PC-9 (cell line): ENCODE results near the gene LEFTY1. TPM values are rescaled to one million over a fixed set of nuclear protein-coding genes. Genes with fewer than 3 reads are reported as not detected.

ENCODE experiments used
- BruUV-seq: library from RNA; stranded (reverse); fragments of 400-500 nt; replicated peaks from 2 replicates; lab custom pipeline; 2021; lab: Mats Ljungman, UMichigan
- CTCF ChIA-PET: fragments of 300-600 bp; sonication (Branson Sonifier 250); formaldehyde crosslinking; loops from one replicate; lab custom pipeline; 2022; ENCODE audit warnings: antibody characterized with exemption; lab: Charles Lee
- POLR2A ChIA-PET: fragments of 300-600 bp; sonication (Branson Sonifier 250); formaldehyde crosslinking; loops from one replicate; lab custom pipeline; 2022; ENCODE audit warnings: antibody characterized with exemption; ENCODE audit not compliant: unreplicated experiment; lab: Charles Lee
- DNase-seq, 2 experiments: peaks; one replicate each; pipeline versions ENCODE4 v3.0.0 to v3.0.0-alpha.2; 2015 to 2022; ENCODE audit warnings: mixed read lengths in 1 of 2
- H2AFZ ChIP-seq: fragments of 200-600 bp; sonication (generic); 2 replicates; pipeline ENCODE4 v1.8.1; 2017; ENCODE audit warnings: antibody characterized with exemption
- H3F3A ChIP-seq: fragments of 200-600 bp; sonication (generic); 2 replicates; pipeline ENCODE4 v1.8.1; 2017; ENCODE audit warnings: antibody characterized with exemption, mild to moderate bottlenecking, low read depth; ENCODE audit not compliant: insufficient read depth
- H3K27ac ChIP-seq: fragments of 200-600 bp; sonication (generic); 2 replicates; pipeline ENCODE4 v1.6.1; 2016; ENCODE audit warnings: mixed run types
- H3K27me3 ChIP-seq: fragments of 200-600 bp; sonication (generic); 2 replicates; pipeline ENCODE4 v1.6.1; 2016; ENCODE audit warnings: low read depth, mixed run types; ENCODE audit not compliant: insufficient read depth
- H3K36me3 ChIP-seq: fragments of 200-600 bp; sonication (generic); 2 replicates; pipeline ENCODE4 v1.6.1; 2016; ENCODE audit warnings: low read depth, mixed run types
- H3K4me1 ChIP-seq: fragments of 200-600 bp; sonication (generic); replicated peaks from 2 replicates; pipeline ENCODE4 v1.6.1; 2016; ENCODE audit warnings: mixed run types; ENCODE audit not compliant: insufficient read depth
- H3K4me2 ChIP-seq: fragments of 200-600 bp; sonication (generic); 2 replicates; pipeline ENCODE4 v1.6.1; 2017; ENCODE audit warnings: mixed run types
- H3K4me3 ChIP-seq: fragments of 200-600 bp; sonication (generic); 2 replicates; pipeline ENCODE4 v1.6.1; 2016; ENCODE audit warnings: mixed run types
- H3K79me2 ChIP-seq: fragments of 200-600 bp; sonication (generic); 2 replicates; pipeline ENCODE4 v1.6.1; 2017; ENCODE audit warnings: low read depth, mixed run types
- H3K9me2 ChIP-seq: fragments of 200-600 bp; sonication (generic); 2 replicates; pipeline ENCODE4 v1.8.1; 2017; ENCODE audit warnings: mild to moderate bottlenecking; ENCODE audit not compliant: insufficient read depth
- H3K9me3 ChIP-seq: fragments of 200-600 bp; sonication (generic); 2 replicates; pipeline ENCODE4 v1.8.1; 2016; ENCODE audit warnings: low read depth; ENCODE audit not compliant: insufficient read depth
- H4K20me1 ChIP-seq: fragments of 200-600 bp; sonication (generic); 2 replicates; pipeline ENCODE4 v1.8.1; 2017; ENCODE audit not compliant: insufficient read depth
- CTCF ChIP-seq: fragments of 200-600 bp; sonication (generic); conservative IDR thresholded peaks from 2 replicates; pipeline ENCODE4 v1.6.1; 2017; ENCODE audit warnings: mixed run types, antibody characterized with exemption, mild to moderate bottlenecking, moderate library complexity
- EZH2 ChIP-seq: fragments of 200-600 bp; sonication (generic); IDR thresholded peaks from 2 replicates; pipeline ENCODE4 v1.8.0; 2017; ENCODE audit warnings: antibody characterized with exemption, low read depth
- intact Hi-C: fragments of 100-400 bp; cut with micrococcal nuclease; formaldehyde crosslinking; loops from one replicate; pipeline ENCODE4 v1.10.0; 2022; ENCODE audit not compliant: unreplicated experiment
- total RNA-seq: library from RNA; stranded (reverse); gene quantifications from 2 replicates; pipeline ENCODE4 v1.2.3, GENCODE V29; 2021

LEFTY1 gene
- total RNA-seq, 1 experiment from 2014 or later, result not detected

GRCh38 chr1:225850370-225850769 lies 38.6 kb downstream of the LEFTY1 start:
- DNase-seq, result no peak
- Histone ChIP-seq H3K27ac (no peak overlapping the region), H4K20me1 (peaks cover 8% of the 10 kb centered on the region; the same call in 1 of the 2 replicates), H3K36me3 (peaks cover 20% of the 10 kb centered on the region), H3F3A (peaks cover 41% of the 10 kb centered on the region), H3K9me3 (no peaks in the 10 kb centered on the region), H2AFZ (no peak overlapping the region), H3K4me2 (no peak overlapping the region), H3K79me2 (no peaks in the 10 kb centered on the region), H3K4me3 (no peak overlapping the region), H3K9me2 (no peaks in the 10 kb centered on the region), H3K27me3 (no peaks in the 10 kb centered on the region), H3K4me1 (no peaks in the 10 kb centered on the region)
- BruUV-seq, result no TSS peak
- ChIA-PET POLR2A (no interaction called here), CTCF (no interaction called here)
- intact Hi-C loops, result no loop called here
- TF ChIP-seq CTCF (no peak), EZH2 (no peak)

- CTCF ChIA-PET, result no interaction called here
Observed at GRCh38 chr1:225849925-225850324, 39.0 kb downstream of the LEFTY1 start.

More at GRCh38 chr1:225849925-225850324, 39.0 kb downstream of the LEFTY1 start:
- peaks cover 8% of the 10 kb centered on the region; the same call in 1 of the 2 replicates for H4K20me1 ChIP-seq
- H3K4me2 ChIP-seq, result no peak overlapping the region
- no peaks in the 10 kb centered on the region for H3K79me2 ChIP-seq
- no TSS peak for BruUV-seq
- no peaks in the 10 kb centered on the region for H3K27me3 ChIP-seq
- H3K4me3 ChIP-seq, result no peak overlapping the region
- no peak overlapping the region for H3K27ac ChIP-seq
- DNase-seq, result no peak
- POLR2A ChIA-PET, result interaction anchor here (0.5 kb wide), 1 partner anchor 40 kb away, joined by 4 read pairs; the partner anchor contains the start of gene EPHX1
- intact Hi-C loops, result loop anchor here (10.0 kb wide), 1 partner anchor 125 kb away; no protein-coding TSS in a partner anchor
- H3K4me1 ChIP-seq, result no peaks in the 10 kb centered on the region
- H3K9me2 ChIP-seq, result no peaks in the 10 kb centered on the region
- H2AFZ ChIP-seq, result no peak overlapping the region
- H3K9me3 ChIP-seq, result no peaks in the 10 kb centered on the region
- TF ChIP-seq CTCF, result no peak
- TF ChIP-seq EZH2, result no peak
- peaks cover 43% of the 10 kb centered on the region for H3F3A ChIP-seq
- H3K36me3 ChIP-seq, result peaks cover 20% of the 10 kb centered on the region
